Astrocyte (in vitro differentiated cells and primary cell): ENCODE measurements around the gene SPINT4. TPM values are rescaled to one million over a fixed set of nuclear protein-coding genes. Genes with fewer than 3 reads are reported as not detected.

Experiments
- DNase-seq: peaks from one replicate; pipeline ENCODE4 v3.0.0-alpha.2; 2010; ENCODE audit warnings: low read depth
- FAIRE-seq: peaks from 2 replicates; lab custom pipeline; 2011; peaks lifted over from hg19 to GRCh38; lab: Jason Lieb, UNC
- H2AFZ ChIP-seq: 2 replicates; pipeline ENCODE4 v1.6.0; 2012; ENCODE audit warnings: low read depth, low read length, inconsistent platforms
- H3K27ac ChIP-seq: 2 replicates; pipeline ENCODE4 v1.5.1; 2011; ENCODE audit warnings: low read depth, low read length, inconsistent platforms
- H3K27me3 ChIP-seq: 2 replicates; pipeline ENCODE4 v1.6.0; 2011; ENCODE audit warnings: low read length, inconsistent platforms; ENCODE audit not compliant: insufficient read depth
- H3K36me3 ChIP-seq: 2 replicates; pipeline ENCODE4 v1.5.1; 2011; ENCODE audit warnings: low read length, inconsistent platforms; ENCODE audit not compliant: insufficient read depth
- H3K4me1 ChIP-seq: 2 replicates; pipeline ENCODE4 v1.5.1; 2011; ENCODE audit warnings: low read length, inconsistent platforms; ENCODE audit not compliant: insufficient read depth
- H3K4me2 ChIP-seq: 2 replicates; pipeline ENCODE4 v1.6.0; 2012; ENCODE audit warnings: low read length, inconsistent platforms
- H3K4me3 ChIP-seq: 2 replicates; pipeline ENCODE4 v1.5.1; 2011; ENCODE audit warnings: low read depth, mild to moderate bottlenecking, low read length, inconsistent platforms; ENCODE audit not compliant: insufficient read depth
- H3K79me2 ChIP-seq: 2 replicates; pipeline ENCODE4 v1.6.0; 2012; ENCODE audit warnings: mild to moderate bottlenecking, low read length, inconsistent platforms; ENCODE audit not compliant: insufficient read depth
- H3K9ac ChIP-seq: 2 replicates; pipeline ENCODE4 v1.6.0; 2012; ENCODE audit warnings: mild to moderate bottlenecking, low read length, inconsistent platforms
- H3K9me3 ChIP-seq: 2 replicates; pipeline ENCODE4 v1.5.1; 2012; ENCODE audit warnings: low read depth, mild to moderate bottlenecking, low read length, inconsistent platforms; ENCODE audit not compliant: insufficient read depth
- H4K20me1 ChIP-seq: 2 replicates; pipeline ENCODE4 v1.6.0; 2012; ENCODE audit warnings: low read length, inconsistent platforms; ENCODE audit not compliant: insufficient read depth
- H3K27ac Mint-ChIP-seq: one replicate; pipeline ENCODE4 v1.8.0; 2021; ENCODE audit warnings: mild to moderate bottlenecking, mixed read lengths; ENCODE audit not compliant: unreplicated experiment
- H3K27me3 Mint-ChIP-seq: one replicate; pipeline ENCODE4 v1.8.0; 2021; ENCODE audit warnings: low read depth, mixed read lengths; ENCODE audit not compliant: unreplicated experiment
- H3K36me3 Mint-ChIP-seq: one replicate; pipeline ENCODE4 v1.8.0; 2021; ENCODE audit warnings: low read depth, mixed read lengths; ENCODE audit not compliant: unreplicated experiment
- H3K4me1 Mint-ChIP-seq: one replicate; pipeline ENCODE4 v1.8.0; 2021; ENCODE audit warnings: low read depth, mixed read lengths; ENCODE audit not compliant: unreplicated experiment
- H3K4me3 Mint-ChIP-seq: one replicate; pipeline ENCODE4 v1.8.0; 2021; ENCODE audit warnings: mild to moderate bottlenecking, moderate library complexity, mixed read lengths; ENCODE audit not compliant: unreplicated experiment
- H3K9me3 Mint-ChIP-seq: one replicate; pipeline ENCODE4 v1.8.0; 2021; ENCODE audit warnings: mild to moderate bottlenecking, mixed read lengths; ENCODE audit not compliant: unreplicated experiment
- CTCF ChIP-seq: IDR thresholded peaks from 2 replicates; pipeline ENCODE4 v1.5.1; 2011; ENCODE audit warnings: low read depth, mild to moderate bottlenecking, inconsistent platforms, low read length, moderate library complexity; ENCODE audit not compliant: insufficient read depth
- EZH2 ChIP-seq: IDR thresholded peaks from 2 replicates; pipeline ENCODE4 v1.6.1; 2012; ENCODE audit warnings: mild to moderate bottlenecking, low read length, inconsistent platforms; ENCODE audit not compliant: insufficient read depth
- microRNA-seq: library from miRNA; unstranded; fragments of <30 nt; microRNA quantifications from one replicate; pipeline ENCODE4 v1.2.0, GENCODE V29; 2020
- total RNA-seq: library from RNA; stranded (reverse); gene quantifications from 2 replicates; pipeline ENCODE4 v1.2.1, GENCODE V29; 2021

Gene SPINT4
- total RNA-seq, 1 donor from 2014 or later: not detected

GRCh38 chr20:45775411-45775810, 53.3 kb downstream of the SPINT4 start:
- no peaks in the 10 kb centered on the region for H3K36me3 Mint-ChIP-seq
- Histone ChIP-seq H4K20me1 (no peaks in the 10 kb centered on the region), H3K79me2 (no peaks in the 10 kb centered on the region), H3K36me3 (no peaks in the 10 kb centered on the region), H3K4me2 (no peak overlapping the region), H3K27me3 (no peaks in the 10 kb centered on the region), H3K9ac (no peak overlapping the region), H3K4me1 (peaks cover 28% of the 10 kb centered on the region), H3K4me3 (no peak overlapping the region), H2AFZ (no peak overlapping the region), H3K27ac (no peak overlapping the region), H3K9me3 (no peaks in the 10 kb centered on the region)
- H3K4me1 Mint-ChIP-seq: peaks cover 37% of the 10 kb centered on the region
- H3K27me3 Mint-ChIP-seq: no peaks in the 10 kb centered on the region
- no peak for TF ChIP-seq EZH2
- TF ChIP-seq CTCF: no peak
- no peak overlapping the region for H3K27ac Mint-ChIP-seq
- FAIRE-seq: no peak
- no peak for DNase-seq
- H3K4me3 Mint-ChIP-seq: no peak overlapping the region
- H3K9me3 Mint-ChIP-seq: peaks cover 2% of the 10 kb centered on the region

Small RNAs within 50 kb of the gene (microRNA-seq; reads per million reads assigned to microRNA genes)
- gene MIR3617: 4.4 reads per million, percentile 16 among the genes with 10 or more reads in this experiment

Other genes with a start within 250 kb of the SPINT4 start
- gene SPINT3, start 206.7 kb upstream of the SPINT4 start, total RNA-seq: not detected in 2 replicates
- not detected in 2 replicates for gene WFDC6, start 182.9 kb upstream of the SPINT4 start, total RNA-seq
- gene EPPIN, start 174.9 kb upstream of the SPINT4 start, total RNA-seq: not detected in 2 replicates
- gene WFDC8, start 143.1 kb upstream of the SPINT4 start, total RNA-seq: not detected in 2 replicates
- gene WFDC10A, start 92.6 kb upstream of the SPINT4 start, total RNA-seq: not detected in 2 replicates
- not detected in 2 replicates for gene WFDC9, start 91.1 kb upstream of the SPINT4 start, total RNA-seq
- gene WFDC11, start 52.1 kb upstream of the SPINT4 start, total RNA-seq: not detected in 2 replicates
- not detected in 2 replicates for gene WFDC13, start 20.3 kb upstream of the SPINT4 start, total RNA-seq
- not detected in 2 replicates for gene WFDC10B, start 17.3 kb upstream of the SPINT4 start, total RNA-seq
- gene WFDC3, start 69.5 kb downstream of the SPINT4 start, total RNA-seq: 2.0 and 2.2 TPM in 2 replicates
- 28.1 and 28.7 TPM in 2 replicates for gene DNTTIP1, start 69.6 kb downstream of the SPINT4 start, total RNA-seq
- 6.2 and 12.3 TPM in 2 replicates for gene UBE2C, start 90.3 kb downstream of the SPINT4 start, total RNA-seq
- not detected in 2 replicates for gene TNNC2, start 105.0 kb downstream of the SPINT4 start, total RNA-seq
- gene SNX21, start 111.5 kb downstream of the SPINT4 start, total RNA-seq: 13.3 and 14.2 TPM in 2 replicates
- 22.0 and 22.6 TPM in 2 replicates for gene ACOT8, start 135.0 kb downstream of the SPINT4 start, total RNA-seq
- gene ZSWIM3, start 135.3 kb downstream of the SPINT4 start, total RNA-seq: 4.4 and 4.7 TPM in 2 replicates
- 9.0 and 9.6 TPM in 2 replicates for gene ZSWIM1, start 158.9 kb downstream of the SPINT4 start, total RNA-seq
- gene SPATA25, start 165.3 kb downstream of the SPINT4 start, total RNA-seq: 0.67 and 1.7 TPM in 2 replicates
- 6.7 and 6.9 TPM in 2 replicates for gene NEURL2, start 168.9 kb downstream of the SPINT4 start, total RNA-seq
- gene CTSA, start 169.0 kb downstream of the SPINT4 start, total RNA-seq: 69.0 and 87.5 TPM in 2 replicates
- 162 and 167 TPM in 2 replicates for gene PLTP, start 189.8 kb downstream of the SPINT4 start, total RNA-seq
- gene PCIF1, start 212.3 kb downstream of the SPINT4 start, total RNA-seq: 12.9 and 13.0 TPM in 2 replicates
- gene ZNF335, start 249.9 kb downstream of the SPINT4 start, total RNA-seq: 18.2 and 18.6 TPM in 2 replicates